HuH-7.5 (cell line): ENCODE data around the gene ATP5PB.

ENCODE experiments used
- DNase-seq: peaks from one replicate; pipeline ENCODE4 v3.0.0; 2011; ENCODE audit warnings: low spot score

The ATP5PB gene

GRCh38 chr1:111446967-111447892 is 2.0 kb upstream of the ATP5PB start:
- DNase-seq: no peak

GRCh38 chr1:111448482-111448917 is 764 bp upstream of the ATP5PB start:
- DNase-seq: peak; percentile 5

GRCh38 chr1:111449703-111450017 is 396 bp downstream of the ATP5PB start:
- no peak for DNase-seq

DNA sequence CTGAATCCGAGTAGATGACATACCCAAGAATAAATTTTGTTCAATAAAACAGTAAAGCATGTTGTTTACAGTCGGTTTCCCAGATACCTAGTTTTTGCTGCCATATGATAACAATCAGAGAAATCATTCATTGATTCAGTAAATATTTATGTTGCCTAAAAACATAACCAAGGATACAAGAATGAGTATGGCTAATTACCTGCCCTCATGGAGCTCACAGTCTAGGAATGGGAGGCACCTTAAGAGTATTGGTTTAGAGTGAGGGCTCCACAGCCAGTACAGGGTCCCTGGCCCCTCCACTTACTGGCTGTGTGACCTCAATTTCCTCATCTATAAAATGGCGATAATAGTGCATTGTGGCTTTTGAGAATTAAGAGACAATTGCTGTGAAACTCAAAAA is 921 bp downstream of the ATP5PB start:
- DNase-seq: no peak

DNA sequence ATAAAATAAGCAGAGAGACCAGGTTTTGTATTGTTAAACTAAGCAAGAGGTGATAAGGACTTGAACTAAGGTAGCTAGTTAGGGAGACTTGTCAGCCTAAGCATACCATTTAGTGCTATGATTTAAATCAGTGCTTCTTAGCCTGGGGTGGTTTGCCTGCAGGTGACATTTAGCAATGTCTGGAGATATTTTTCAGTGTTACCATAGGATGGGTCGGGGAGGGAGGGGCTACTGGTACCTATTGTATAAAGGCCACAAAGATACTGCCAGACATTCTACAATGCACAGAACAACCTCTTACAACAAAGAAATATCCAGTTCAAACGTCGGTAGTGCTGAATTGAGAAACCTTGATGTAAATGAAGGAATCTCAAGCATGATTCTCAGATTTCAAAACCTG is 3.3 kb downstream of the ATP5PB start:
- no peak for DNase-seq

- DNase-seq: no peak
Observed at GRCh38 chr1:111453706-111454105, 4.4 kb downstream of the ATP5PB start.

GRCh38 chr1:111454859-111455641 is 5.8 kb downstream of the ATP5PB start:
- no peak for DNase-seq

DNA sequence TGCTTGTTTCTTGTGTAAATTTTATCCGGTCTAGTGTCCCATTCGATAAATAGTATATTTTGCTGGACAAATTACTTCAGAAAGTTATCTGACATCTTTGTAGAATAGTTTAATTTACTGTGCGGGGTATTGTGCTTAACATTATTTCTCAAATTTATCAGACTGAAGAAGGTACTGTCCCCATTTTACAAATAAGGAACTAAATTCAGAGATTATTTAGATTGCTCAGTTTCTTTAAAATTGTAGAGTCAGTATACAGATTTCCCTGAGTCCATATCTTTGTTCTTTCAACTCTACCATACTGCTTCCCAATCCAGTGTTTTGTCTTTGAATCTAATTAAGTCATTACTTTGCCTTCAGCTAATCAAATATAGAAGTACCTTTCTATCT is 6.4 kb downstream of the ATP5PB start:
- DNase-seq: no peak

- DNase-seq: no peak
Observed at GRCh38 chr1:111461765-111462164, 12.5 kb downstream of the ATP5PB start.

DNA sequence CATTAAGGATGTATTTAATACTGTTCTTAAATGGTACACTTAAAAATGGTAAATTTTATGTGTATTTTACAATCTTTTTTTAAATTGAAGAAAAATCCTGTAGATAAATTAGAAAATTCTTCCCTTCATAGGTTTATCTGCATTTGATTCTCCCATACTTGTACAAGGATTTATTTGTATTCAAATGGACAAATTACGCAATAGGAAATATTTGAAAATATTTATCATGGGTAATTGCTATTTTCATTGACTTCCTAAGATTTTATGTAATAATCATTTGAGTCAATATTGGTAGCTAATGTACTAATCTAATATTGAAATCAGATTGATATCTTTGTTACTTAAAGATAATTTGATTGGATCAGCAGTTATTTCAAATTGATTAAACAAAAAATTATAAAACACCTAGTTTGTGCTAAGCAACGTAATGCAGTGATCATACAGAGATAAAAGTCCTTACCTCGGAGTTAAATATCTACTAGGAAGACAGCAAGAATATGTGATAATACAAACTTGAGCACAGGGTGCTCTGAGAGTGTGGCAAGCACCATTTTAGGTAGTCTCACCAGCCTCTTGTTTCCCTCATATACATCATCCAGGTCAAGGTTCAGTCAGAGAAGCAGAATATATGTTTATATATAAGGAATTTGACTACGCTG is 13.2 kb downstream of the ATP5PB start:
- no peak for DNase-seq

- DNase-seq: no peak
Observed at GRCh38 chr1:111463029-111463683, 13.9 kb downstream of the ATP5PB start.

GRCh38 chr1:111465754-111466153 is 16.5 kb downstream of the ATP5PB start:
- no peak for DNase-seq

DNA sequence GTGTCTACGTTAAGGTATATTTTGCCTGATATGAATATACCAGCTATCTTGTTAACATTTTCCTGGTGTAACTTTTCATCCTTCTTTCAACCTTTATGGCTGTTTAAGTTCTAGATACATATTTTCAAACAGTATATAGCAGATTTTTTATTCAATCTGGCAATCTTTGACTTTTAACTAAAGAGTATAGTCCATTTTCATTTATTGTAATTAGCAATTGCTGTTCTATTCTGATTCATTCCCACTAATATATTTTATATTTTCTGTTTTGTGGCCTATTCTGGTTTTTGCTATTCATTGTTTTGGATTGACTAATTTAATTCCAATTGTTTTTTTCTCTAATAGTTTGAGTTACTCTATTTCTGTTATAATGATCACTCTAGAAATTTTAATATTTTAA is 17.2 kb downstream of the ATP5PB start:
- DNase-seq: no peak

DNA sequence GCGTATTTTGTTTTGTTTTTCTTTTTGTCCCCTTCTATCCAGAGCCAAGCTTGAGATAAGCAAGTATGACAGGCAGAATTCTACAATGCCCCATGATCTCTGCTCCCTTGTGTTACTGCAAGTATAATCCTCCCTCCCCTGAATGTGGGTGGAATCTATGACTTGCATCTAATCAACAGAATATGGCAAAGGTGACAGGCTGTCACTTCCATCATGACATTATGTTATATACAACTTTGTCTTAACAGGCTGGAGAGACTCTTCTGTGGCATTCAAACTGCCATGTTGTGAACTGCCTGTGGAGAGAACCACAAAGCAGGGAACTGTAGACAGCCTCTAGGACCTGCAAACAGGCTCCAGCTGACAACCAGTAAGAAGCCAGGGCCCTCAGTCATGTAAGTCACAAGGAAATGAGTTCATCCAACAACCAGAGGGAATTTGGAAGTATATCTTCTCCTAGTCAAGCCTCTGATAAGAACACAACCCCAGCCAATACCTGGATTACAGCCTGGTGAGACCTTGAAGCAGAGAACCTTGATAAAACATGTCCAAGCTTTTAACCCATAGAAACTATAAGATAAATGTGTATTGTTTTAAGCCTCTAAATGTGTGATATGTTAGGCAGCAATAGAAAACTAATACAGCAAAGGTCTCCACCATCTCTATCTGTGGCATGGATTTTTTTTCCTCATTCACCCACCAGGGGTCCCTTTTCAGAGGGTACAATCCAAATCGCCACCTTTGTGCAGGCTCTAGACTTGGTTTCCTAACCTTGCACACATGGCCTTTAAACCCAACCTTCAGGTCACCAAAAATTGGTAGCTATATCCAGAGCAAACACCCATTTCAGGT is 18.8 kb downstream of the ATP5PB start:
- DNase-seq: no peak

DNA sequence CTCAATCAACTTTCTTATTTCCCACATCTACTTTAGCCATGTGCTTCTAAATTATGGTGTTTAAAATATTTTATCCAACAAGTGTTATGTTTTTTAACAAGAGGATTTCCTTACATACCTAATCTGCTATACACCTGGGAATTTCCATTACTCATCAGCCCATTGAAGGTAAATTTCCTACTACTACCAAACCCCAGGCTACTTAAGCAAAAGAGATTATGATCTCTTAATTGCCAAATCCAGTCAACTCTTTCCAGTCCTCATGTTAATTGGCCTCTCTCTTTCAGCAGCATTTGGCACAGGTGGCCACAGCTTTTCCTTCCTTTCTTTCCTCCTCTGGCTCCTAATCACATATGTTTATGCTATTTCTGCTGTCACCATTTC is 19.4 kb downstream of the ATP5PB start:
- no peak for DNase-seq

DNA sequence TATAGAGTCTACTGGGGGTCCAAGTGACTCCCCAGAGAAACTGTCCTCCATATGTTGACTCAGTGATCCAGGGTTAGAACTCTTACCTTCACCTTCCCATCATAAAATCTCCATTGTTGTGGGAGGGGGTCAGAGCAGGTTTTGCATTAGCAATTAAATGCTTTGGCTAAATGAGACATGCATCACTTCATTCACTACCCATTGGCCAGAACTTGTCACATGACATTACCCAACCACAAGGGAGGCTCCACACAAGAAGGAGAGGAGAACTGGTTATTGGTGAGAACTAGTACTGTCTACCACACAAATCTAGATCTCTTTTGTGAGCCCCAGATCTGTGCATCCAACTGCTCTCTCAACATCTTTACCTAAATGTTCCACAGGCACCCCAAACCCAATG is 20.3 kb downstream of the ATP5PB start:
- no peak for DNase-seq

DNA sequence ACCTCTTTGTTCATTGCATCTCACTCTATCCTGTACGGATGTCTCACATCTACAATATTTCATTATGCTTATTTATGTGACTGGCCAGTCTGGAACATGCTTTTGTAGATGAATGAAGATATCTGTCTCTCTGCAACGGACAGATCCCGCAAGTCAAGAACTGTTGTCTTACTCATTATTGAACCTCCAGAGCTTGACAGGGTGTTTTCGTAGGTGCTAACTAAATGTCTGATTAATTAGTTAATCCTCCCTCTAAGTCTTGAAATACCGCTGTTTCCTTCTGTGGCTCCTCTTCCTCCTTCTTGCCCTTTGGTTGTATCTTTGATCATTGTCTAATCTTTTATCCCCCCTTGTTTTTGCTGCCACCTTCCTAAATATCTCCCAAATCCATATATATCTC is 21.3 kb downstream of the ATP5PB start:
- DNase-seq: no peak

- DNase-seq: no peak
Observed at GRCh38 chr1:111471012-111471411, 21.7 kb downstream of the ATP5PB start.

DNA sequence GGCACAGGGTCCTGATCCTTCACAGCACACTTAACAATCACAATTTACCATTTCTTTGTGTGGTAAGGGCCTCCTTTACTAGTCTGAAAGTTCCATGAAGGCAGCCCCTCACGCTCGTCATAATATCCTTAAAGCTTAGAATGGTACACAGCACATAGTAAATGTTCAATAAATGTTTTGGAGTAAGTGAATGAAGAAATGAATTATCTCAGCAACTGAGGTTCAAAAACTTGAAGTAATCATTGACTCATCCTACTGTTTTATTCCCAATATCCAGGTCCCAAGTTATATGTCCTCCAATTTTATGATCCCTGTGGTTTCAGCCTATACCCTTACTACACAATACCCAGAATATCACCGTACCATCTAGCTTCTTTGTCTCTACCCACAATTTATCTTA is 22.3 kb downstream of the ATP5PB start:
- DNase-seq: no peak

- DNase-seq: no peak
Observed at GRCh38 chr1:111474106-111474505, 24.8 kb downstream of the ATP5PB start.

GRCh38 chr1:111474521-111474920 is 25.3 kb downstream of the ATP5PB start:
- DNase-seq: no peak
